ENCODE results near the gene ANKRD60. TPM values are rescaled to one million over a fixed set of nuclear protein-coding genes. Genes with fewer than 3 reads are reported as not detected.

Gene ANKRD60
- total and polyA plus RNA-seq, 2 experiments from 2014 or later: not detected

DNA sequence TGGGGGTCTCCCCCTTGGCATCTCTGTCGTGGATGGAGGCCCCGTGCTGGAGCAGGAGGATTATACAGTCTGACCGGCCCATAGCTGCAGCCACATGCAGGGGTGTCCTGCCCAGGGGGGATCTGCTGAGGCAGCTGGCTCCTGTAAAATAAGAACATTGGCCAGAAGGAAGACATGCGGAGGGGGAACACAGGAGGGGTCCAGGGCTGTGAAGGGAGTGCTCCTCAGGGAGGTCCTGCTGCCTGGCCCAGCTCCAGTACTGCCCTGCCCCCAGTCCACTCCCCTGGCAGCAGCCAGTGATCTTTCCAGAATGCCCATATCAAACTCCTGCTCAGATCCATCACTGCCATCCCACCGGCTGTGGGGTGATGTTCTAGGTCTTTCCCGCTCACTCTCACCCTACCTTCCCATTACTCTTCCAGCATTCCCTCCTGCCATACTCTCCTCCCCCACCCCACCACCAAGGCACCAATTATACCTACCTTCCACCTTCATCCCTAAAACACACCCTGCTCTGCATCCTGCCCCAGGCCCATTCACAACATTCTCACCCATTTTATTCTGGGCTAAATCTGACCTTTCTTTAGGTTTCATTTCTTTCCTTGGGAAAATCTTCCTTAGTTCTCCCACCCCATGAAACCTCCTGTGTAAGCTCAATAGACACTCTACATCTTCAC, 9.7 kb downstream of the ANKRD60 start:
- H3F3A ChIP-seq (ENCODE audit: insufficient read depth): no peaks in the 10 kb centered on the region
- H3K9ac ChIP-seq: peak overlapping the region; percentile 34; the same call in 1 of the 2 replicates
- no peak for TF ChIP-seq EZH2phosphoT487 (IDR thresholded peaks at IDR 0.05; ENCODE audit: insufficient read depth, low read depth)
- TF ChIP-seq EZH2 (IDR thresholded peaks at IDR 0.05; ENCODE audit: insufficient read depth, poor library complexity, severe bottlenecking): no peak
- H3K79me2 ChIP-seq (ENCODE audit: insufficient read depth): no peaks in the 10 kb centered on the region
- WGBS, 2 experiments (ENCODE audit: low coverage in 1 of 2, low lambda C conversion rate in 2 of 2, missing lambda C conversion rate in 2 of 2): 42 to 47% methylated on average over 6 of the region's 6 CpGs
- no peaks in the 10 kb centered on the region for H3K9me2 ChIP-seq (ENCODE audit: insufficient read depth)
- peak overlapping the region; percentile 29 for H3K4me2 ChIP-seq (ENCODE audit: unreplicated experiment)
- H3K36me3 ChIP-seq (ENCODE audit: low read depth): no peaks in the 10 kb centered on the region
- peaks cover 5% of the 10 kb centered on the region; the same call in 1 of the 2 replicates for H3K4me1 ChIP-seq (ENCODE audit: insufficient read depth)
- no peak overlapping the region for H2AFZ ChIP-seq
- no peaks in the 10 kb centered on the region for H3K9me3 ChIP-seq (ENCODE audit: low read depth)
- peak overlapping the region; percentile 39 for H3K4me3 ChIP-seq
- H3K27me3 ChIP-seq (replicated peaks; ENCODE audit: insufficient read depth): no peaks in the 10 kb centered on the region; the same call in none of the 2 replicates
- DNase-seq: no peak
- in situ Hi-C loops (cut with MboI): loop anchor here (25.0 kb wide), 1 partner anchor 1132 kb away; no protein-coding TSS in a partner anchor
- H3K27ac ChIP-seq: peak overlapping the region; percentile 37
- no peaks in the 10 kb centered on the region for H4K20me1 ChIP-seq (ENCODE audit: insufficient read depth)

GRCh38 chr20:58216334-58216733, 12.1 kb downstream of the ANKRD60 start:
- peak; percentile 30 for DNase-seq
- no peaks in the 10 kb centered on the region for H4K20me1 ChIP-seq (ENCODE audit: insufficient read depth)
- H2AFZ ChIP-seq: no peak overlapping the region
- H3K9ac ChIP-seq: no peak overlapping the region
- no peaks in the 10 kb centered on the region for H3K36me3 ChIP-seq (ENCODE audit: low read depth)
- no peak overlapping the region for H3K4me3 ChIP-seq
- H3K4me1 ChIP-seq (ENCODE audit: insufficient read depth): peaks cover 5% of the 10 kb centered on the region; the same call in 1 of the 2 replicates
- H3K27ac ChIP-seq: no peak overlapping the region
- H3K9me2 ChIP-seq (ENCODE audit: insufficient read depth): no peaks in the 10 kb centered on the region
- H3K27me3 ChIP-seq (replicated peaks; ENCODE audit: insufficient read depth): peaks cover 15% of the 10 kb centered on the region
- no peaks in the 10 kb centered on the region for H3K9me3 ChIP-seq (ENCODE audit: low read depth)
- no peak overlapping the region for H3K4me2 ChIP-seq (ENCODE audit: unreplicated experiment)
- 36 to 39% methylated on average over 4 of the region's 4 CpGs for WGBS, 2 experiments (ENCODE audit: low coverage in 1 of 2, low lambda C conversion rate in 2 of 2, missing lambda C conversion rate in 2 of 2)
- H3K79me2 ChIP-seq (ENCODE audit: insufficient read depth): no peaks in the 10 kb centered on the region
- H3F3A ChIP-seq (ENCODE audit: insufficient read depth): no peaks in the 10 kb centered on the region
- no peak for TF ChIP-seq EZH2phosphoT487 (IDR thresholded peaks at IDR 0.05; ENCODE audit: insufficient read depth, low read depth)
- TF ChIP-seq EZH2 (IDR thresholded peaks at IDR 0.05; ENCODE audit: insufficient read depth, poor library complexity, severe bottlenecking): no peak
- in situ Hi-C loops (cut with MboI): loop anchor here (25.0 kb wide), 1 partner anchor 1129 kb away; no protein-coding TSS in a partner anchor

GRCh38 chr20:58215116-58215515, 13.3 kb downstream of the ANKRD60 start:
- in situ Hi-C loops (cut with MboI): loop anchor here (25.0 kb wide), 1 partner anchor 1128 kb away; no protein-coding TSS in a partner anchor
- peaks cover 19% of the 10 kb centered on the region for H3K27me3 ChIP-seq (replicated peaks; ENCODE audit: insufficient read depth)
- H3K4me1 ChIP-seq (ENCODE audit: insufficient read depth): peaks cover 5% of the 10 kb centered on the region; the same call in 1 of the 2 replicates
- no peak overlapping the region for H3K4me2 ChIP-seq (ENCODE audit: unreplicated experiment)
- no peaks in the 10 kb centered on the region for H3K9me2 ChIP-seq (ENCODE audit: insufficient read depth)
- no peaks in the 10 kb centered on the region for H3F3A ChIP-seq (ENCODE audit: insufficient read depth)
- H3K9me3 ChIP-seq (ENCODE audit: low read depth): no peaks in the 10 kb centered on the region
- H4K20me1 ChIP-seq (ENCODE audit: insufficient read depth): no peaks in the 10 kb centered on the region
- no peak for DNase-seq
- H3K79me2 ChIP-seq (ENCODE audit: insufficient read depth): no peaks in the 10 kb centered on the region
- 77 to 87% methylated on average over 6 of the region's 6 CpGs for WGBS, 2 experiments (ENCODE audit: low coverage in 1 of 2, low lambda C conversion rate in 2 of 2, missing lambda C conversion rate in 2 of 2)
- no peak overlapping the region for H3K27ac ChIP-seq
- H3K4me3 ChIP-seq: no peak overlapping the region
- H3K36me3 ChIP-seq (ENCODE audit: low read depth): no peaks in the 10 kb centered on the region
- H2AFZ ChIP-seq: no peak overlapping the region
- TF ChIP-seq EZH2phosphoT487 (IDR thresholded peaks at IDR 0.05; ENCODE audit: insufficient read depth, low read depth): no peak
- TF ChIP-seq EZH2 (IDR thresholded peaks at IDR 0.05; ENCODE audit: insufficient read depth, poor library complexity, severe bottlenecking): no peak
- H3K9ac ChIP-seq: no peak overlapping the region

DNA sequence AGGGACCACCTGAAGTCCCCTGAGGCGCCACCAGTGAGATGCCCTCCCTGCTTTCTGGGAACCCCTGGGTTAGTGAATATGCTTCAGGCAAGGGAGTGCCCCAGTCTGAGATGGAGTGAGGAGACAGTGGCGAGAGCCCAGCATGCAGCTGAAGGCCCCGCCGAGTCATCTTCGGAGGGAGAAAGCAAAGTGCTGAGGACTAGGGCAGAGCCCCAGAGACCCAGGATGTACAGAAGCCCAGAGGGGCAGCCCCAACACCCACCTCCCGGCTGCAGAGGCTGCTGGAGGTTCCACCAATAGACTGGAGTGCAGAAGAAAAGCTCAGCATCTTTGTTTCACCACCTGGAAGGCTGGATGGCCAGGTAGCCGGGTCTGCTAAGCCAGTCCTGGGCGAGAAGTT, 14.1 kb downstream of the ANKRD60 start:
- no peak overlapping the region for H3K9ac ChIP-seq
- 76 to 83% methylated on average over 8 of the region's 8 CpGs for WGBS, 2 experiments (ENCODE audit: low coverage in 1 of 2, low lambda C conversion rate in 2 of 2, missing lambda C conversion rate in 2 of 2)
- peaks cover 19% of the 10 kb centered on the region for H3K27me3 ChIP-seq (replicated peaks; ENCODE audit: insufficient read depth)
- no peaks in the 10 kb centered on the region for H3K36me3 ChIP-seq (ENCODE audit: low read depth)
- H3K9me3 ChIP-seq (ENCODE audit: low read depth): no peaks in the 10 kb centered on the region
- H4K20me1 ChIP-seq (ENCODE audit: insufficient read depth): no peaks in the 10 kb centered on the region
- peaks cover 5% of the 10 kb centered on the region; the same call in 1 of the 2 replicates for H3K4me1 ChIP-seq (ENCODE audit: insufficient read depth)
- H3K4me3 ChIP-seq: no peak overlapping the region
- no peak for TF ChIP-seq EZH2 (IDR thresholded peaks at IDR 0.05; ENCODE audit: insufficient read depth, poor library complexity, severe bottlenecking)
- no peak for TF ChIP-seq EZH2phosphoT487 (IDR thresholded peaks at IDR 0.05; ENCODE audit: insufficient read depth, low read depth)
- no peak for DNase-seq
- no peak overlapping the region for H2AFZ ChIP-seq
- H3K79me2 ChIP-seq (ENCODE audit: insufficient read depth): no peaks in the 10 kb centered on the region
- in situ Hi-C loops (cut with MboI): loop anchor here (5.0 to 25.0 kb wide), 2 partner anchors 702 to 1127 kb away; no protein-coding TSS in a partner anchor
- no peak overlapping the region for H3K4me2 ChIP-seq (ENCODE audit: unreplicated experiment)
- H3K27ac ChIP-seq: no peak overlapping the region
- H3F3A ChIP-seq (ENCODE audit: insufficient read depth): peaks cover 4% of the 10 kb centered on the region; the same call in 1 of the 2 replicates
- no peaks in the 10 kb centered on the region for H3K9me2 ChIP-seq (ENCODE audit: insufficient read depth)
